ENCODE data around the gene EXOC4. TPM values are rescaled to one million over a fixed set of nuclear protein-coding genes. Genes with fewer than 3 reads are reported as not detected.
A peak's percentile ranks its signal among the peaks of the same experiment; 100 is the strongest.

The EXOC4 gene
- total RNA-seq, 1 experiment from 2014 or later = 75.8 TPM

DNA sequence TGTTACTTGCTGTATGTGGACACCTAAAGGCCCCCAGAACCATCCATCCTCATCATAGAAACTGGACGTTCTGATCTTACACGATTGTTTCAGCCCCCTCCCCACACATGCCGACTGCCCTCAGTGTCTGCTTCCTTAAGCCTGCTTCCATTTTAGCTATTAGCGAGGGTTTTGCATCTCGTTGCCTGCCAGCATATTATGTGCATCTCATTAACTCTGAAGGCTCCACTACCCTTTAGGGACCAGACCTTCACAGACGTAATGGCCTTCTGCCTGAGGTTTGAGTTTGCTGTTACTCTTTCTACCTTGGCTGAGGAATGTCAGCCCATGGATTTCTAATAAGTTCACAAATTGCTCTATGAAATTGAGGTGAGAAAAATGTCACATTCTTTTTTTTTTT is 820.4 kb downstream of the EXOC4 start:
- peaks cover 4% of the 10 kb centered on the region for H3K9me3 ChIP-seq (ENCODE audit: control insufficient read depth, low read depth, low read length)
- no peak overlapping the region for H2BK5ac ChIP-seq (ENCODE audit: insufficient read length, low read length)
- no peak overlapping the region for H3T11ph ChIP-seq (ENCODE audit: low read length)
- H3K56ac ChIP-seq (ENCODE audit: insufficient read length, low read depth, low read length) = no peak overlapping the region
- H2BK20ac ChIP-seq (ENCODE audit: low read depth, low read length, poor library complexity, severe bottlenecking) = no peak overlapping the region
- H4K91ac ChIP-seq (ENCODE audit: insufficient read length, low read depth, low read length) = no peak overlapping the region
- 0 out of 7 replicates have a peak overlapping the region, but pooled peaks of 1 of the 3 experiments have one; percentile 7 for H3K27ac Mint-ChIP-seq
- no peaks in the 10 kb centered on the region for H3K79me2 ChIP-seq (ENCODE audit: insufficient read depth, low read length)
- no peaks in the 10 kb centered on the region for H4K20me1 ChIP-seq (ENCODE audit: control insufficient read depth, insufficient read depth, insufficient read length)
- no peak overlapping the region for H2AK5ac ChIP-seq (ENCODE audit: insufficient read length, low read length)
- no peaks in the 10 kb centered on the region for H3K79me1 ChIP-seq (ENCODE audit: insufficient read depth, low read depth, low read length, poor library complexity, severe bottlenecking)
- H3K27me3 ChIP-seq (ENCODE audit: insufficient read depth, low read length) = no peaks in the 10 kb centered on the region
- H2BK12ac ChIP-seq (ENCODE audit: insufficient read length, low read depth, low read length) = no peak overlapping the region
- H3K4me1 Mint-ChIP-seq = peaks cover 17 to 22% of the 10 kb centered on the region in 2 experiments
- H4K5ac ChIP-seq (ENCODE audit: insufficient read length, low read depth, low read length) = no peak overlapping the region
- no peak overlapping the region for H4K8ac ChIP-seq (replicated peaks; ENCODE audit: insufficient read length, low read depth, low read length)
- H3K23ac ChIP-seq (ENCODE audit: insufficient read length, low read depth, low read length) = no peak overlapping the region
- WGBS (ENCODE audit: extremely low coverage, insufficient read length, low lambda C conversion rate) = no CpG with 5 or more reads among the region's 6 CpGs
- no peak overlapping the region for H3K4me3 Mint-ChIP-seq
- no peak overlapping the region for H3K18ac ChIP-seq (ENCODE audit: insufficient read length, low read depth, low read length)
- H3K14ac ChIP-seq (ENCODE audit: insufficient read depth, low read length) = no peak overlapping the region
- no peak for DNase-seq
- TF ChIP-seq, protein P1, sequence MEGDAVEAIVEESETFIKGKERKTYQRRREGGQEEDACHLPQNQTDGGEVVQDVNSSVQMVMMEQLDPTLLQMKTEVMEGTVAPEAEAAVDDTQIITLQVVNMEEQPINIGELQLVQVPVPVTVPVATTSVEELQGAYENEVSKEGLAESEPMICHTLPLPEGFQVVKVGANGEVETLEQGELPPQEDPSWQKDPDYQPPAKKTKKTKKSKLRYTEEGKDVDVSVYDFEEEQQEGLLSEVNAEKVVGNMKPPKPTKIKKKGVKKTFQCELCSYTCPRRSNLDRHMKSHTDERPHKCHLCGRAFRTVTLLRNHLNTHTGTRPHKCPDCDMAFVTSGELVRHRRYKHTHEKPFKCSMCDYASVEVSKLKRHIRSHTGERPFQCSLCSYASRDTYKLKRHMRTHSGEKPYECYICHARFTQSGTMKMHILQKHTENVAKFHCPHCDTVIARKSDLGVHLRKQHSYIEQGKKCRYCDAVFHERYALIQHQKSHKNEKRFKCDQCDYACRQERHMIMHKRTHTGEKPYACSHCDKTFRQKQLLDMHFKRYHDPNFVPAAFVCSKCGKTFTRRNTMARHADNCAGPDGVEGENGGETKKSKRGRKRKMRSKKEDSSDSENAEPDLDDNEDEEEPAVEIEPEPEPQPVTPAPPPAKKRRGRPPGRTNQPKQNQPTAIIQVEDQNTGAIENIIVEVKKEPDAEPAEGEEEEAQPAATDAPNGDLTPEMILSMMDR (conservative IDR thresholded peaks at IDR 0.05) = no peak
- peaks cover 11 to 15% of the 10 kb centered on the region in 2 experiments for H3K9me3 Mint-ChIP-seq
- H3K36me3 Mint-ChIP-seq (ENCODE audit: insufficient read depth in 1 of 3, low read depth in 3 of 3) = peaks cover 17 to 27% (median 25%) of the 10 kb centered on the region in 3 experiments
- no peak overlapping the region for H3K9ac ChIP-seq (ENCODE audit: extremely low read depth, insufficient read length, low read length)
- H3K27me3 Mint-ChIP-seq (ENCODE audit: low read depth) = no peaks in the 10 kb centered on the region
- no peak overlapping the region for H2AFZ ChIP-seq (ENCODE audit: low read length)
- H2BK15ac ChIP-seq (ENCODE audit: low read depth, low read length) = no peak overlapping the region
- H3K4ac ChIP-seq (ENCODE audit: low read depth, low read length) = no peak overlapping the region
- no peak overlapping the region for H2BK120ac ChIP-seq (ENCODE audit: low read depth, low read length, poor library complexity, severe bottlenecking)
- H3K27ac ChIP-seq (ENCODE audit: insufficient read length, low read depth, low read length) = no peak overlapping the region
- H3K4me2 ChIP-seq (ENCODE audit: insufficient read depth, insufficient read length, low read length) = no peak overlapping the region
- no peaks in the 10 kb centered on the region for H3K23me2 ChIP-seq (ENCODE audit: insufficient read length, low read depth, low read length, poor library complexity, severe bottlenecking)
- H3K4me1 ChIP-seq (ENCODE audit: insufficient read depth, low read length) = no peaks in the 10 kb centered on the region
